Esophagus (tissue), 2 donors: Measurements from ENCODE around the gene ABCC8. TPM values are rescaled to one million over a fixed set of nuclear protein-coding genes. Genes with fewer than 3 reads are reported as not detected.

Experiments used
- polyA plus RNA-seq, 2 donors: library from polyadenylated mRNA; stranded (reverse); fragments of 200-250 nt; gene quantifications; one replicate each; pipeline ENCODE4 v1.2.3, GENCODE V29; 2013
- donor health status: healthy with polysubstance abuse.
- donor health status: Bipolar disorder and iron deficiency.

ABCC8 gene
- polyA plus RNA-seq, 2 donors, result 0.10 to 0.29 TPM

Other genes with a start within 250 kb of the ABCC8 start
- gene NUCB2, start 200.1 kb downstream of the ABCC8 start, polyA plus RNA-seq, result 100 to 1,000 TPM; 174 to 326 TPM
- under 1 TPM; 0.71 TPM for gene NCR3LG1, start 125.0 kb downstream of the ABCC8 start, polyA plus RNA-seq
- gene KCNJ11, start 88.2 kb downstream of the ABCC8 start, polyA plus RNA-seq, result under 1 TPM; 0.67 to 0.71 TPM
- gene USH1C, start 67.6 kb upstream of the ABCC8 start, polyA plus RNA-seq, result under 1 TPM; 0.08 TPM
- gene OTOG, start 70.4 kb upstream of the ABCC8 start, polyA plus RNA-seq, result not detected
- not detected for gene MYOD1, start 242.7 kb upstream of the ABCC8 start, polyA plus RNA-seq